Caco-2 (cell line): ENCODE measurements around the gene SPATC1L. TPM values are rescaled to one million over a fixed set of nuclear protein-coding genes. Genes with fewer than 3 reads are reported as not detected.
A peak's percentile ranks its signal among the peaks of the same experiment; 100 is the strongest.
"Not testable (repeated sequence)": the region's sequence is repeated elsewhere in the genome, so short reads cannot be mapped to it uniquely, and the experiment has no call there.

Source experiments
- BruUV-seq: library from RNA; stranded (reverse); fragments of 400-500 nt; replicated peaks from 2 replicates; lab custom pipeline; 2021; lab: Mats Ljungman, UMichigan
- CTCF ChIA-PET: fragments of 300-600 bp; sonication (Branson Sonifier 250); formaldehyde crosslinking; loops from one replicate; lab custom pipeline; 2022; ENCODE audit warnings: antibody characterized with exemption; lab: Charles Lee
- POLR2A ChIA-PET: fragments of 300-600 bp; sonication (Branson Sonifier 250); formaldehyde crosslinking; loops from one replicate; lab custom pipeline; 2022; ENCODE audit warnings: antibody characterized with exemption; lab: Charles Lee
- DNase-seq, 2 experiments: peaks; one replicate each; pipeline versions ENCODE4 v3.0.0 to v3.0.0-alpha.2; 2020 to 2022
- H3K27me3 ChIP-seq: replicated peaks from 2 replicates; pipeline ENCODE4 v1.6.0; 2011; ENCODE audit warnings: low read length; ENCODE audit not compliant: control insufficient read depth, insufficient read depth
- H3K36me3 ChIP-seq: 2 replicates; pipeline ENCODE4 v1.5.1; 2011; ENCODE audit warnings: low read length; ENCODE audit not compliant: control insufficient read depth, insufficient read depth
- H3K4me1 ChIP-seq: fragments of 250-450 bp; sonication (Bioruptor Pico); 2 replicates; pipeline ENCODE4 v1.5.1; 2020; ENCODE audit warnings: mild to moderate bottlenecking
- H3K4me3 ChIP-seq: 2 replicates; pipeline ENCODE4 v1.5.1; 2011; ENCODE audit warnings: low read depth, mild to moderate bottlenecking, control low read depth, low read length
- H3K9me3 ChIP-seq: fragments of 250-450 bp; sonication (Bioruptor Pico); 2 replicates; pipeline ENCODE4 v1.5.1; 2020; ENCODE audit warnings: mild to moderate bottlenecking, moderate library complexity
- H3K27ac Mint-ChIP-seq: one replicate; pipeline ENCODE4 v1.8.0; 2022; ENCODE audit warnings: mixed read lengths; ENCODE audit not compliant: unreplicated experiment
- H3K27me3 Mint-ChIP-seq: one replicate; pipeline ENCODE4 v1.8.0; 2022; ENCODE audit warnings: mixed read lengths; ENCODE audit not compliant: insufficient read depth, unreplicated experiment
- H3K36me3 Mint-ChIP-seq: one replicate; pipeline ENCODE4 v1.8.0; 2022; ENCODE audit warnings: mild to moderate bottlenecking, mixed read lengths; ENCODE audit not compliant: insufficient read depth, unreplicated experiment
- H3K4me1 Mint-ChIP-seq: one replicate; pipeline ENCODE4 v1.8.0; 2022; ENCODE audit warnings: low read depth, mixed read lengths; ENCODE audit not compliant: unreplicated experiment
- H3K4me3 Mint-ChIP-seq: one replicate; pipeline ENCODE4 v1.8.0; 2022; ENCODE audit warnings: mild to moderate bottlenecking, moderate library complexity, mixed read lengths; ENCODE audit not compliant: unreplicated experiment
- H3K9me3 Mint-ChIP-seq: one replicate; pipeline ENCODE4 v1.8.0; 2022; ENCODE audit warnings: mixed read lengths; ENCODE audit not compliant: unreplicated experiment
- CTCF ChIP-seq, 2 experiments: fragments of 200-600 bp in 1 of 2; IDR thresholded peaks; 1 replicate in 1 of 2; 2 replicates in 1 of 2; pipeline versions ENCODE4 v1.5.1 to v1.8.0; 2011 to 2022; ENCODE audit warnings: antibody characterized with exemption in 1 of 2, control low read depth in 1 of 2, inconsistent platforms in 1 of 2, low read depth in 1 of 2, low read length in 1 of 2, mild to moderate bottlenecking in 1 of 2, moderate library complexity in 1 of 2; ENCODE audit not compliant: insufficient read depth in 1 of 2, severe bottlenecking in 1 of 2, unreplicated experiment in 1 of 2
- intact Hi-C: fragments of 100-400 bp; cut with micrococcal nuclease; formaldehyde crosslinking; loops from one replicate; pipeline ENCODE4 v1.10.0; 2022; ENCODE audit not compliant: unreplicated experiment
- total RNA-seq: library from RNA; stranded (reverse); gene quantifications from 2 replicates; pipeline ENCODE4 v1.2.3, GENCODE V29; 2022

SPATC1L gene
- total RNA-seq, 1 experiment from 2014 or later, result 3.1 TPM

DNA sequence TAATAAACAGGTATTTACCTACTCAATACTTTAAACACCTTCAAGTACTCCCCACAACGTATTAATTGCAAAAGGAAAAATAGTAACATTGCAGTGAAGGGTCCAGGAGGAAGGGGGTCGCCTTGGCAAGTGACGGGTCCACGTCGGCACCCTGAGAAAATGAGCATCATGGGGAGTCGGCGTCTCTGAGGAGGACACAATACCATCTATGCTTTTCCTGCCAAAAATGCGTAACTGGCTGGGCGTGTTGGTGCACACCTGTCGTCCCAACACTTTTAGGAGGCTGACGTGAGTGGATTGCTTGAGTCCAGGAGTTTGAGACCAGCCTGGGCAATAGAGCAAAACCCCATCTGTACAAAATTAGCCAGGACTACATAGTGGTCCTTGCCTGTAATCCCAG is 36.2 kb downstream of the SPATC1L start:
- peaks cover 12% of the 10 kb centered on the region for H3K4me1 Mint-ChIP-seq
- ChIA-PET CTCF (no interaction called here), POLR2A (no interaction called here)
- no peaks in the 10 kb centered on the region for H3K36me3 ChIP-seq
- no peaks in the 10 kb centered on the region for H3K27me3 Mint-ChIP-seq
- no peak overlapping the region for H3K27ac Mint-ChIP-seq
- H3K9me3 Mint-ChIP-seq, result no peaks in the 10 kb centered on the region
- no peak overlapping the region for H3K4me3 Mint-ChIP-seq
- H3K4me3 ChIP-seq, result no peak overlapping the region
- DNase-seq, result no peak
- intact Hi-C loops, result loop anchor here (10.0 kb wide), 1 partner anchor 77 kb away; the partner anchor contains the start of gene LSS
- no peaks in the 10 kb centered on the region for H3K9me3 ChIP-seq
- no TSS peak for BruUV-seq
- no peaks in the 10 kb centered on the region for H3K27me3 ChIP-seq
- H3K36me3 Mint-ChIP-seq, result no peaks in the 10 kb centered on the region
- H3K4me1 ChIP-seq, result peaks cover 10% of the 10 kb centered on the region; the same call in 1 of the 2 replicates
- no peak for TF ChIP-seq CTCF (IDR thresholded peaks at IDR 0.05; ENCODE audit: insufficient read depth in 1 of 2, low read depth in 1 of 2, low read length in 1 of 2, severe bottlenecking in 1 of 2, unreplicated experiment in 1 of 2)

DNA sequence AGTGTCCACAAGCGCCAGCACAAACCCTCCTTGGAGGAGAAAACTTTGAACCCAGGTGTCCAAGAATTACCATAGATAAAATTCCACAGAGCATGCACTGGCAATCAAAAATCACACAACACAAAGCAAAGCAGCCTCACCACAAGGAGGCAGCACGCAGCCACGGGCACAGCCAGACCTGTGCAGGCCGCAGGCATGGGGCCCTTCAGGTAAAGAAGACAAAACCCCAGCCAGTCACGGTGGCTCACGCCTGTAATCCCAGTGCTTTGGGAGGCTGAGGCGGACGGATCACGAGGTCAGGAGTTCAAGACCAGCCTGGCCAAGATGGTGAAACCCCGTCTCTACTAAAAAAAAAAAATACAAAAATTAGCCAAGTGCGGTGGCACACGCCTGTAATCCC is 36.8 kb downstream of the SPATC1L start:
- DNase-seq, result peak; percentile 66 to 71
- BruUV-seq, H3K27ac Mint-ChIP-seq, H3K9me3 Mint-ChIP-seq, H3K4me1 ChIP-seq, H3K27me3 Mint-ChIP-seq, CTCF ChIA-PET, H3K4me3 ChIP-seq, H3K36me3 ChIP-seq, H3K9me3 ChIP-seq, POLR2A ChIA-PET, H3K27me3 ChIP-seq, H3K4me3 Mint-ChIP-seq, H3K36me3 Mint-ChIP-seq: not testable (repeated sequence)
- peak; percentile 26 to 61 for TF ChIP-seq CTCF (IDR thresholded peaks at IDR 0.05; ENCODE audit: insufficient read depth in 1 of 2, low read depth in 1 of 2, low read length in 1 of 2, severe bottlenecking in 1 of 2, unreplicated experiment in 1 of 2)
- intact Hi-C loops, result loop anchor here (10.0 kb wide), 1 partner anchor 77 kb away; the partner anchor contains the start of gene LSS
- peaks cover 12% of the 10 kb centered on the region for H3K4me1 Mint-ChIP-seq

- Histone ChIP-seq H3K27me3 (no peaks in the 10 kb centered on the region), H3K4me1 (peaks cover 10% of the 10 kb centered on the region; the same call in 1 of the 2 replicates), H3K36me3 (no peaks in the 10 kb centered on the region), H3K4me3 (no peak overlapping the region), H3K9me3 (no peaks in the 10 kb centered on the region)
- intact Hi-C loops, result loop anchor here (10.0 kb wide), 1 partner anchor 78 kb away; the partner anchor contains the start of gene LSS
- Mint-ChIP-seq H3K27ac (no peak overlapping the region), H3K36me3 (no peaks in the 10 kb centered on the region), H3K27me3 (no peaks in the 10 kb centered on the region), H3K4me1 (peaks cover 12% of the 10 kb centered on the region), H3K9me3 (no peaks in the 10 kb centered on the region), H3K4me3 (no peak overlapping the region)
- ChIA-PET CTCF (no interaction called here), POLR2A (no interaction called here)
- BruUV-seq, result no TSS peak
- DNase-seq, result no peak
- TF ChIP-seq CTCF (IDR thresholded peaks at IDR 0.05; ENCODE audit: insufficient read depth in 1 of 2, low read depth in 1 of 2, low read length in 1 of 2, severe bottlenecking in 1 of 2, unreplicated experiment in 1 of 2), result no peak
Observed at GRCh38 chr21:46146856-46147255, 37.4 kb downstream of the SPATC1L start.
